ENCODE data around the gene RERE. TPM values are rescaled to one million over a fixed set of nuclear protein-coding genes. Genes with fewer than 3 reads are reported as not detected.

Gene RERE
- total and polyA plus RNA-seq, 4 donors = 26.8 to 133 (median 82.7) TPM

DNA sequence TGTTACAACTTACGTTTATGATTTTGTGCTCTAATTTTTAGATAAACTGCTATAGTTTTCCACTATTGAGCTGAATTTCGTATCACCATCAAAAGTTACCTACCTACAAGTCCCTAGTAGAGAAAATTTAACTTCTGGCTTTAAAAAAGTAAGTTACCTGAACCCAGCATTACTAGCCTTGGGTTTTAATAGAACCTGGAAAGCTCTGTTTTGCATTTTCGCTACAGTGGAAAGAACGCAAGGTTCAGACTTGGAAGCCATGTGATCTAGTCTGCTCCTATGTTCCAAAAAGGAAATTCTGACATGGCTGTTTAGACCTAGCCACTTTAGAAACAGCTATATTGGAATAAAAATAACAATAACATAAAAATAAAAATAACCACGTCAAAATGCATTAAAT is 389.0 kb downstream of the RERE start:
- 45 to 56% methylated on average over 5 of the region's 5 CpGs for WGBS, 2 donors
- no peak for DNase-seq
- Histone ChIP-seq H3K9me3 (ENCODE audit: control insufficient read depth, low read length) (no peaks in the 10 kb centered on the region), H3K4me3 (ENCODE audit: low read length in 2 of 2) (no peak overlapping the region), H3K4me1 (ENCODE audit: control insufficient read depth in 1 of 2, insufficient read depth in 2 of 2, low read length in 2 of 2) (peaks cover 0 to 5% of the 10 kb centered on the region in 2 donors), H3K36me3 (ENCODE audit: control insufficient read depth in 1 of 2, insufficient read depth in 2 of 2, low read length in 1 of 2) (no peaks in the 10 kb centered on the region), H3K27ac (ENCODE audit: low read depth in 1 of 2, low read length in 2 of 2) (no peak overlapping the region), H3K27me3 (ENCODE audit: control insufficient read depth in 1 of 2, insufficient read depth in 2 of 2, low read length in 1 of 2) (no peaks in the 10 kb centered on the region)
- no peak for ATAC-seq (ENCODE audit: low FRiP score)
- intact Hi-C loops (cut with DNase I) = loop anchor here in 1 of 2 donors (10.0 kb wide), 1 partner anchor 276 kb away; no protein-coding TSS in a partner anchor

DNA sequence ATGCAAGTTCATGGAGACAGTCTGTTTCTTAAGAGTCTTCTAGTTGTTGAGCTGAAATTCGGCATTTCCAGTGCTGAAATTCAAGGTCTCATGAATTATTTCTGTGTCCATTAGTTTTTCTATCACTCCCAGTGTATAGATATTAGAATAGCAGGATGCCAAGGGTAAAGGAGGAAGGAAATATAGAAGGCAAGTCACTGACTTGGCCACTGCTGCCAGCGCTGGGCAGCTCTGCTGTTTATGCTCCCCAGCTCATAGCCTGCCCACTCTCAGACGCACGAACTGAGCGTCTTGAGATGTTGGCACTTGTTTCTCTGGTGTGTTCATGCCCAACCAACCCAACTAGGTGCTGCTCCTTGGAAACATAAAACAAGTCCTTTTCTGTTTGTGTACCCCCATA is 389.5 kb downstream of the RERE start:
- Histone ChIP-seq H3K4me1 (ENCODE audit: control insufficient read depth in 1 of 2, insufficient read depth in 2 of 2, low read length in 2 of 2) (peaks cover 0 to 5% of the 10 kb centered on the region in 2 donors), H3K27ac (ENCODE audit: low read depth in 1 of 2, low read length in 2 of 2) (peak overlapping the region in 1 of 2 donors; percentile 30), H3K9me3 (ENCODE audit: control insufficient read depth, low read length) (no peaks in the 10 kb centered on the region), H3K27me3 (ENCODE audit: control insufficient read depth in 1 of 2, insufficient read depth in 2 of 2, low read length in 1 of 2) (no peaks in the 10 kb centered on the region), H3K36me3 (ENCODE audit: control insufficient read depth in 1 of 2, insufficient read depth in 2 of 2, low read length in 1 of 2) (no peaks in the 10 kb centered on the region), H3K4me3 (ENCODE audit: low read length in 2 of 2) (no peak overlapping the region)
- 13 to 16% methylated on average over 5 of the region's 5 CpGs for WGBS, 2 donors
- ATAC-seq (ENCODE audit: low FRiP score) = no peak
- intact Hi-C loops (cut with DNase I) = loop anchor here in 1 of 2 donors (10.0 kb wide), 1 partner anchor 277 kb away; no protein-coding TSS in a partner anchor
- peak in 1 of 2 donors; percentile 79 for DNase-seq

DNA sequence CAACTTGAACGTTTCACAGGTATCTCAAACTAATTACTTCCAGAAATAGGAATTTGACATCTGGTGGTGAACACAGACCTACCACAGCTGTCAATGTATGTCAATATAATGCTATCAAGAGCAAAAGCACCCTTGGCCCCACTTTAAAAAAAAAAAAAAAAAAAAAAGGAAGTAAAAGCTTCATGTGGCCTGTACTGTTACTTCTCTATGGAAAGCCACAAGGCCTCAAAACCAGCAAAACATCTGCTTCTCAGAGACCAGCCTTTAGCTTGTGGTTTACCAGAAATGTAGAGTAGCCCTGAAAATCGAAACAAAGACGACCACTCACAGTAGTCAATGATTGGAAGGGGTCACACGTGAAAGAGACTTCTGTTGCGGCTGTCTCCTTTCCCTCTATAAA is 389.9 kb downstream of the RERE start:
- intact Hi-C loops (cut with DNase I) = loop anchor here in 1 of 2 donors (10.0 kb wide), 1 partner anchor 277 kb away; no protein-coding TSS in a partner anchor
- ATAC-seq (ENCODE audit: low FRiP score) = no peak
- H3K9me3 ChIP-seq (ENCODE audit: control insufficient read depth, low read length) = no peaks in the 10 kb centered on the region

DNA sequence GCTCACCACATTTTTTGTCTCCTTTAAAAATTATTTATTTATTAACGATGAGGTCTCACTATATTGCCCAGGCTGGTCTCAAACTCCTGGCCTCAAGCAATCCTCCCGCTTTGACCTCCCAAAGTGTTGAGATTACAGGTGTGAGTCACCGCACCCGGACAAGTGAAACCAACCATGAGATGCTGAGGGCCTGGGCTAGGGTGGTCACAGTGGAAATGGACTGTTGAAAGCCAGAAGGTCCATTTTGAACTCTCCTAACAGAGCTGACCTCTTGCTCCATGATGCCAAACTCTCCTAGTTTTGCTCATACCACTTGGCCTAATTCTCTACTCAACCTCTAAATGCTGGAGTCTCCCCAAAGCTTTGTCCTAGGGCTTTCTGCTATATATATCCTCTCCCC is 390.4 kb downstream of the RERE start:
- Histone ChIP-seq H3K36me3 (ENCODE audit: control insufficient read depth in 1 of 2, insufficient read depth in 2 of 2, low read length in 1 of 2) (no peaks in the 10 kb centered on the region), H3K9me3 (ENCODE audit: control insufficient read depth, low read length) (no peaks in the 10 kb centered on the region), H3K4me1 (ENCODE audit: control insufficient read depth in 1 of 2, insufficient read depth in 2 of 2, low read length in 2 of 2) (peaks cover 0 to 5% of the 10 kb centered on the region in 2 donors), H3K4me3 (ENCODE audit: low read length in 2 of 2) (no peak overlapping the region), H3K27me3 (ENCODE audit: control insufficient read depth in 1 of 2, insufficient read depth in 2 of 2, low read length in 1 of 2) (no peaks in the 10 kb centered on the region), H3K27ac (ENCODE audit: low read depth in 1 of 2, low read length in 2 of 2) (no peak overlapping the region)
- 95 to 96% methylated on average over 4 of the region's 4 CpGs for WGBS, 2 donors
- no peak for DNase-seq
- no peak for ATAC-seq (ENCODE audit: low FRiP score)
- intact Hi-C loops (cut with DNase I) = loop anchor here in 1 of 2 donors (10.0 kb wide), 1 partner anchor 278 kb away; no protein-coding TSS in a partner anchor

More for the DNA sequence above, 389.9 kb downstream of the RERE start:
- Histone ChIP-seq H3K4me3 (ENCODE audit: low read length in 2 of 2) (no peak overlapping the region), H3K36me3 (ENCODE audit: control insufficient read depth in 1 of 2, insufficient read depth in 2 of 2, low read length in 1 of 2) (no peaks in the 10 kb centered on the region), H3K27ac (ENCODE audit: low read depth in 1 of 2, low read length in 2 of 2) (no peak overlapping the region), H3K4me1 (ENCODE audit: control insufficient read depth in 1 of 2, insufficient read depth in 2 of 2, low read length in 2 of 2) (peaks cover 0 to 5% of the 10 kb centered on the region in 2 donors), H3K27me3 (ENCODE audit: control insufficient read depth in 1 of 2, insufficient read depth in 2 of 2, low read length in 1 of 2) (no peaks in the 10 kb centered on the region)
- WGBS, 2 donors = 85 to 87% methylated on average over 5 of the region's 5 CpGs
- DNase-seq = no peak

DNA sequence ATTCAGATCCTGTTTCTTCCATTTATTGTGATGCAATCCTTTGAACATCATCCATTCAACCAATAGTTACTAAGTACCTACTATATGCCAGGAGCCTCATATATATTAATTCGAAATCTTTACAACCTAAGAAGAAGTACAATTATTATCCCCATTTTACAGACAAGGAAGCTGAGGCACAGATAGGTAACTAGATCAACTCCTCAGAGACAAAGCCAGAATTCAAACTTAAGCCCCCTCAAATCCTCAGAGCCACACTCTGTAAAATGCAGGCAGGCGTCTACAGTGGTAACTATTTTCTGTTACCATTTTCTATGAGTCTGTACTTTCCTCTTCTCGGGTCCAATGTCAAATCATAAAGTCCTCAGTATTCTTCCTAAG is 391.7 kb downstream of the RERE start:
- Histone ChIP-seq H3K36me3 (ENCODE audit: control insufficient read depth in 1 of 2, insufficient read depth in 2 of 2, low read length in 1 of 2) (no peaks in the 10 kb centered on the region), H3K9me3 (ENCODE audit: control insufficient read depth, low read length) (no peaks in the 10 kb centered on the region), H3K27me3 (ENCODE audit: control insufficient read depth in 1 of 2, insufficient read depth in 2 of 2, low read length in 1 of 2) (no peaks in the 10 kb centered on the region), H3K27ac (ENCODE audit: low read depth in 1 of 2, low read length in 2 of 2) (no peak overlapping the region), H3K4me1 (ENCODE audit: control insufficient read depth in 1 of 2, insufficient read depth in 2 of 2, low read length in 2 of 2) (peaks cover 0 to 5% of the 10 kb centered on the region in 2 donors), H3K4me3 (ENCODE audit: low read length in 2 of 2) (no peak overlapping the region)
- WGBS, 2 donors = 95 to 99% methylated on average over 3 of the region's 3 CpGs
- ATAC-seq (ENCODE audit: low FRiP score) = no peak
- intact Hi-C loops (cut with DNase I) = loop anchor here in 1 of 2 donors (10.0 kb wide), 1 partner anchor 279 kb away; no protein-coding TSS in a partner anchor
- DNase-seq = no peak

DNA sequence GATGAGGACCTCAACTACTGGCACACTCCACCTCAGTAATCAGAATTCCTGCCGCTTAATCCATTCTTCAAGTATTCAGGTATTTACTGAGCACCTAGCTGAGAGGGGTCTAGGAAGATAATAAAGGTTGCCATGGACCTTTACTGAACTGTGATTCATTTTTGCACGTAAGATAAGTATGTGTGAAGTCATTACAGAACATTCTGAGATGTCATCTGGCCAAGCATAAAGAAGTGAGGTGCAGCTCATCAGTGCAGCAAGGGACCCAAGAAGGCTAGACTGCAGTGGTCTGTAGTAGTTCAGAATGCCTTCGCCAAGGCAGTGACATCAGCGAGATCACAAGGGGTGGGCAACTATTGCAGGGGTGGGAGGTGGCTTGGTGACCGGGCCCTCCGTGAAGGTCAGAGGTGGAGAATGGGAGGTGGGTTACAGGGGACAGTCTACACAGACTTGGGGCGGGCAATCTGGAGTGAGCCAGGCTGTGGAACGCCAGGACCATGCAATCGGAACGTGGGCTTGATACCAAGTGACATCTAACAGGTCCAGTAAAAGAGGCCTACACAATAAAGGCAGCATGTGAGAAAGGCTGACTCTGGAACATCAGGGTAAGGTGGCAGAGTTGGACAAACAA is 392.2 kb downstream of the RERE start:
- no peak for ATAC-seq (ENCODE audit: low FRiP score)
- intact Hi-C loops (cut with DNase I) = loop anchor here in 1 of 2 donors (10.0 kb wide), 1 partner anchor 280 kb away; no protein-coding TSS in a partner anchor
- Histone ChIP-seq H3K4me3 (ENCODE audit: low read length in 2 of 2) (no peak overlapping the region), H3K4me1 (ENCODE audit: control insufficient read depth in 1 of 2, insufficient read depth in 2 of 2, low read length in 2 of 2) (peaks cover 0 to 5% of the 10 kb centered on the region in 2 donors), H3K27ac (ENCODE audit: low read depth in 1 of 2, low read length in 2 of 2) (peak overlapping the region in 1 of 2 donors; percentile 90), H3K9me3 (ENCODE audit: control insufficient read depth, low read length) (no peaks in the 10 kb centered on the region), H3K27me3 (ENCODE audit: control insufficient read depth in 1 of 2, insufficient read depth in 2 of 2, low read length in 1 of 2) (no peaks in the 10 kb centered on the region), H3K36me3 (ENCODE audit: control insufficient read depth in 1 of 2, insufficient read depth in 2 of 2, low read length in 1 of 2) (peaks cover 0 to 2% of the 10 kb centered on the region in 2 donors)
- no peak for DNase-seq
- 87 to 88% methylated on average over 10 of the region's 10 CpGs for WGBS, 2 donors

DNA sequence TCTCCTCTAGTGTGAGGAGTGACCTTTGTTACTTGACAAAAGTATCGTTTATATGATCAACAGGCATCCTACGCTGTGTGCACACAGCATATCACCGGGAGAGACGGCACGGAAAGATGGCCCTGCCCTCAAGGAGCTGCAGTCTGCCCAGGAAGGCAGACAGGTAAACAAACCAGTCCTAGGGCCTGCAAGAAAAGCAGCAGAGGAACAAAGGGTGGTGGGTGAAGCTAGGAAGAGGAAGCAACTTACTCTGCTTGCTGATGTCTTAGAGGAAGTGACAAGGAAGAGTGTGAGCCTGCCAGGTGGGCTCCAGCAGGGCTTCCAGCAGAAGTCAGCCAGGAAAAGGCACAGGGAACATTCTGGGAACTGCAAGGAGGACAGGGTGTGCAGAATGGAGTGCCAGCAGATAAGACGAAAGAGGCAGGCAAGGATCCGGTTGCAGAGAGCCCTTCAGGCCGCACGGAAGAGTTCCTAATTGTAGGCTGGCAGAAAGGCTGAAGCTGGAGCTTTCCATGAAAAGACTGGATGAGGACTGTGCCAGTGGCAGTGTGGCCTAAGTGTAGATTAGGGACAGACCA is 392.8 kb downstream of the RERE start:
- peak; percentile 8 for ATAC-seq (ENCODE audit: low FRiP score)
- intact Hi-C loops (cut with DNase I) = loop anchor here in 1 of 2 donors (5.0 to 10.0 kb wide), 3 partner anchors 52 to 280 kb away; no protein-coding TSS in a partner anchor
- DNase-seq = peak in 1 of 2 donors; percentile 53
- peak overlapping the region in 1 of 2 donors; percentile 90 for H3K27ac ChIP-seq (ENCODE audit: low read depth in 1 of 2, low read length in 2 of 2)
- peaks cover 0 to 5% of the 10 kb centered on the region in 2 donors for H3K4me1 ChIP-seq (ENCODE audit: control insufficient read depth in 1 of 2, insufficient read depth in 2 of 2, low read length in 2 of 2)
- H3K36me3 ChIP-seq (ENCODE audit: control insufficient read depth in 1 of 2, insufficient read depth in 2 of 2, low read length in 1 of 2) = peaks cover 0 to 2% of the 10 kb centered on the region in 2 donors
- H3K9me3 ChIP-seq (ENCODE audit: control insufficient read depth, low read length) = no peaks in the 10 kb centered on the region
- 12 to 17% methylated on average over 9 of the region's 9 CpGs for WGBS, 2 donors
- H3K4me3 ChIP-seq (ENCODE audit: low read length in 2 of 2) = peak overlapping the region in 1 of 2 donors; percentile 95
- H3K27me3 ChIP-seq (ENCODE audit: control insufficient read depth in 1 of 2, insufficient read depth in 2 of 2, low read length in 1 of 2) = no peaks in the 10 kb centered on the region

DNA sequence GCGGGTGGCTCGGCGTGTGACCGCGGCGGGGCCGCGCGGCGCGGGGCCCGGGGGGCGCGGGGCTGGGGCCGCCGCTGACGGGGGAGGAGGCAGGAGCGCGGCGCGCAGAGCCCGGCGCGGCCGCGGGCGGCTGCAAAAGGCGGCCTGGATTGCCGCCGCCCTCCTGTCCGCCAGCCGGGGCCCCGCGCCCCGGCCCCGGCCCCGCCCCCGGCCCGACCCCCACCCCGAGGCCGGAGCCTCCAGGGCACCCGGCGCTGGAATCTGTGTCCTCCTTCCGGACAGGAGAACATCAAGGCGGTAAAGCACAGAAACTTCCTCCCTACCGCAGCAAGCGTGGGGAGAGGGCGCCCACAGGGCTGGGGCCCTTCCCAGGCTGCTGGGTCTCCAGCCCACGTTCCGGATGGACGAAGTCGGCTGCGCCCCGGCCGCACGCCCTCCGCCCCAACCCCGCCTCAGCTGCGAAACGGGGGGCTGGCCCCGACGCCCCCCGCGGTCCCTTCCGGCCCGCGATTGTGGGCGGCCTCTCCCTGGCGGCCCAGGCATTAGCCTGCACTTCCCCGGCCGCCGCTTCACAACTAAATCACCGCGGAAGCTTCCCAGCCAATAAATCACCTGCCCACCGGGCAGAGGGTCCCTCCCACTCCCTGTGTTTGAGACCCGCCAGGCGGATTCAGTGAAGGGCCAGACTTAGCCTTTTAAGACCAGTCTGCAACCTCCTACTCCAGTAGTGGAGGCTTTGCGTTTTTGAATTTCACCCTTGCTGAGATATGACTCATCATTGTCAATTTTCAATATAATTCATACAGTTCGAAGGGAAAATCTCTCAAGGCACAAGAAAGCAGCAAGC is 393.5 kb downstream of the RERE start:
- Histone ChIP-seq H3K27me3 (ENCODE audit: control insufficient read depth in 1 of 2, insufficient read depth in 2 of 2, low read length in 1 of 2) (no peaks in the 10 kb centered on the region), H3K36me3 (ENCODE audit: control insufficient read depth in 1 of 2, insufficient read depth in 2 of 2, low read length in 1 of 2) (peaks cover 0 to 2% of the 10 kb centered on the region in 2 donors), H3K4me1 (ENCODE audit: control insufficient read depth in 1 of 2, insufficient read depth in 2 of 2, low read length in 2 of 2) (peaks cover 0 to 5% of the 10 kb centered on the region in 2 donors), H3K9me3 (ENCODE audit: control insufficient read depth, low read length) (no peaks in the 10 kb centered on the region), H3K27ac (ENCODE audit: low read depth in 1 of 2, low read length in 2 of 2) (peak overlapping the region; percentile 90 to 97), H3K4me3 (ENCODE audit: low read length in 2 of 2) (peak overlapping the region; percentile 88 to 95)
- ATAC-seq (ENCODE audit: low FRiP score) (peak; percentile 62), DNase-seq (peak; percentile 70 to 83)
- WGBS, 2 donors = 1% methylated on average over 69 to 79 of the region's 79 CpGs
- intact Hi-C loops (cut with DNase I) = loop anchor here in 1 of 2 donors (5.0 to 10.0 kb wide), 3 partner anchors 52 to 281 kb away; no protein-coding TSS in a partner anchor
